H1 (cell line): ENCODE data around the gene ADM2. TPM values are rescaled to one million over a fixed set of nuclear protein-coding genes. Genes with fewer than 3 reads are reported as not detected.

Source experiments
- BCL11A ChIP-seq, 2 experiments: IDR thresholded peaks; one replicate each; pipeline ENCODE4 v1.6.1; 2011; ENCODE audit warnings: low read depth in 2 of 2, low read length in 2 of 2, mild to moderate bottlenecking in 2 of 2
- CHD1 ChIP-seq: IDR thresholded peaks from 2 replicates; pipeline ENCODE4 v1.6.1; 2012; ENCODE audit warnings: low read depth, low read length, improper control_type of control experiment
- CREB1 ChIP-seq: IDR thresholded peaks from 2 replicates; pipeline ENCODE4 v1.6.1; 2012; ENCODE audit warnings: inconsistent platforms
- CTBP2 ChIP-seq: IDR thresholded peaks from 2 replicates; pipeline ENCODE4 v1.7.0; 2011; ENCODE audit warnings: borderline replicate concordance, mild to moderate bottlenecking, moderate library complexity, mixed read lengths, low read length; ENCODE audit not compliant: insufficient read depth, insufficient read length
- EZH2 ChIP-seq: fragments of 200-600 bp; sonication (generic); IDR thresholded peaks from 2 replicates; pipeline ENCODE4 v1.7.1; 2012; ENCODE audit warnings: low read depth, mild to moderate bottlenecking, moderate library complexity, low read length, inconsistent platforms; ENCODE audit not compliant: severe bottlenecking
- GABPA ChIP-seq: IDR thresholded peaks from 2 replicates; pipeline ENCODE4 v1.6.1; 2011; ENCODE audit warnings: mild to moderate bottlenecking, low read length, moderate library complexity, borderline replicate concordance; ENCODE audit not compliant: insufficient read depth
- KDM4A ChIP-seq: IDR thresholded peaks from one replicate; pipeline ENCODE4 v1.7.1; 2012; ENCODE audit warnings: low read depth, mild to moderate bottlenecking, moderate library complexity, low read length, inconsistent platforms; ENCODE audit not compliant: severe bottlenecking
- KDM5A ChIP-seq: fragments of 200-600 bp; IDR thresholded peaks from 2 replicates; pipeline ENCODE4 v1.7.1; 2012; ENCODE audit warnings: mild to moderate bottlenecking, low read length, inconsistent platforms, mixed read lengths
- MAFK ChIP-seq: IDR thresholded peaks from 2 replicates; pipeline ENCODE4 v1.6.1; 2012; ENCODE audit warnings: low read depth, mild to moderate bottlenecking, improper control_type of control experiment, low read length
- NANOG ChIP-seq: IDR thresholded peaks from 2 replicates; pipeline ENCODE4 v1.6.1; 2011; ENCODE audit warnings: low read length, low read depth, mild to moderate bottlenecking, inconsistent platforms; ENCODE audit not compliant: insufficient read depth, poor library complexity, severe bottlenecking
- PHF8 ChIP-seq: fragments of 200-600 bp; sonication (generic); conservative IDR thresholded peaks from 2 replicates; pipeline ENCODE4 v1.7.1; 2012; ENCODE audit warnings: low read depth, mild to moderate bottlenecking, inconsistent platforms, low read length, moderate library complexity
- POLR2A ChIP-seq, 2 experiments: IDR thresholded peaks; 1 replicate in 1 of 2; 2 replicates in 1 of 2; pipeline ENCODE4 v1.6.1; 2011; ENCODE audit warnings: low read depth in 2 of 2, low read length in 2 of 2, mild to moderate bottlenecking in 2 of 2; ENCODE audit errors: control extremely low read depth in 1 of 2
- SIN3A ChIP-seq, 2 experiments: IDR thresholded peaks in 1 of 2; conservative IDR thresholded peaks in 1 of 2; 2 replicates each; pipeline ENCODE4 v1.6.1; 2011 to 2012; ENCODE audit warnings: low read length in 2 of 2, improper control_type of control experiment in 1 of 2, low read depth in 1 of 2, mild to moderate bottlenecking in 1 of 2
- SIX5 ChIP-seq: IDR thresholded peaks from 2 replicates; pipeline ENCODE4 v1.6.1; 2011; ENCODE audit warnings: mild to moderate bottlenecking, low read depth, low read length
- SP2 ChIP-seq: IDR thresholded peaks from 2 replicates; pipeline ENCODE4 v1.6.1; 2012; ENCODE audit warnings: mild to moderate bottlenecking, low read length, inconsistent platforms
- polyA plus RNA-seq, 7 experiments: library from polyadenylated mRNA; depleted of rRNA in 3 of 7; stranded (reverse) in 5 of 7; unstranded in 2 of 7; fragments of >200 nt in 5 of 7; fragments of 200-250 nt in 2 of 7; gene quantifications; 1 replicate in 5 of 7; 2 replicates in 1 of 7; 4 replicates in 1 of 7; pipeline versions ENCODE4 v1.2.1 to v1.2.3, GENCODE V29; 2011 to 2013; ENCODE audit warnings: missing spikeins in 2 of 7, mixed read lengths in 2 of 7
- total RNA-seq: library from RNA; stranded (reverse); fragmentation: NEBNext Ultra II Directional; extraction: Animal tissue kit (Norgen Biotek cat#: 25700); gene quantifications from 2 replicates; pipeline ENCODE4 v1.2.1, GENCODE V29; 2021
- TF ChIP-seq, protein P1 (sequence below): IDR thresholded peaks from 2 replicates; pipeline ENCODE4 v1.6.1; 2012; ENCODE audit warnings: low read length, inconsistent platforms
- TF ChIP-seq, protein P2 (sequence below): IDR thresholded peaks from 2 replicates; pipeline ENCODE4 v1.6.1; 2012; ENCODE audit warnings: inconsistent platforms

Gene ADM2
- total and polyA plus RNA-seq, 2 of the 8 experiments (the other 6 are each of a cell fraction or from before 2014, with no cell fraction given): 3.3 to 7.5 TPM

DNA sequence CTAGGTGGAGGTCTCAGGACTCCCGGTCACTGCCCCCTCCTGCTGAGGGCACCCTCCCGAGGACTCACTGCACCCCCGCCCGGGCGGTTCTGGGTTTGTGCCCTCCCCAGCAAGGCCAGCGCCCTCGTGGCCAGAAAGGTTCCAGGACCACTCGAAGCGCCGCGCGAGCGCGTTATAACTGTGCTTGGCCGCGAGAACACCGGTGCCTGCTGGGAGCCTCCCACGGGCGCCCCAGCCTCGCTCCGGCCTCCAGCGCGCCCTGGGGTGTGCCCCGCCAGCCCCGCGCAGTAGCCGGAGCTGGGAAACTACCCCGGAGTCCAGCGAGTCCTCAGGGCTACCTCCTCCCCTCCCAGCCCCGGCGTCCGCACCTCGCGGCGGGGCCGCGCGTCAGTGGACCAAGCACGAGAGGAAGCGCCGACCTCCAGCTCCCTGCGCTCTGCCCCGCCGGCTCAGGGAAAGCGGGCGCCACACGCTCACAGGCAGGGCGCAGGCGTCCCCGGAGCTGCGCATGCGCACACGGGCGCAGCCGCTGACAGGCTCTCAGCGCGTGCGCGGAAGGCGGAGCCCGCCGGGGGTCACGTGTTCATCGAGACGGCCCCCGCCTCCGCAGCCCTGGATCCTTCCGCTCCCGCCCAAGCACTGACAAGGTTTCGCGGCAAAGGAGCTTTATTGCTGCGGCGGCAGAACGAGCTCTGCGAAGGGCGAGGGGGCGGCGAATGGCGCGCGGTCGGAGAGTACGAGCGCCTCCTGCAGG, 43.9 kb downstream of the ADM2 start, which contains the start of gene SCO2 (continued):
- TF ChIP-seq NANOG (no peak), BCL11A (IDR thresholded peaks at IDR 0.05; ENCODE audit: low read depth in 2 of 2, low read length in 2 of 2) (no peak), SIN3A (conservative IDR thresholded peaks at IDR 0.05 in 1 of 2, IDR thresholded peaks at IDR 0.05 in 1 of 2; ENCODE audit: low read depth in 1 of 2, low read length in 2 of 2) (peak in 1 of 2 experiments; percentile 73; a peak in 2 of 4 replicates), POLR2A (IDR thresholded peaks at IDR 0.05; ENCODE audit: control extremely low read depth in 1 of 2, low read depth in 2 of 2, low read length in 2 of 2) (0 out of 3 replicates have a peak, but pooled peaks of 1 of the 2 experiments have one; percentile 33), KDM4A (peak; percentile 40), PHF8 (peak; percentile 62), MAFK (no peak), CHD1 (no peak), EZH2 (no peak), SP2 (no peak), CREB1 (peak; percentile 36; the same call in 1 of the 2 replicates), KDM5A (no peak), CTBP2 (no peak), GABPA (no peak), SIX5 (no peak)
- TF ChIP-seq, protein P1, sequence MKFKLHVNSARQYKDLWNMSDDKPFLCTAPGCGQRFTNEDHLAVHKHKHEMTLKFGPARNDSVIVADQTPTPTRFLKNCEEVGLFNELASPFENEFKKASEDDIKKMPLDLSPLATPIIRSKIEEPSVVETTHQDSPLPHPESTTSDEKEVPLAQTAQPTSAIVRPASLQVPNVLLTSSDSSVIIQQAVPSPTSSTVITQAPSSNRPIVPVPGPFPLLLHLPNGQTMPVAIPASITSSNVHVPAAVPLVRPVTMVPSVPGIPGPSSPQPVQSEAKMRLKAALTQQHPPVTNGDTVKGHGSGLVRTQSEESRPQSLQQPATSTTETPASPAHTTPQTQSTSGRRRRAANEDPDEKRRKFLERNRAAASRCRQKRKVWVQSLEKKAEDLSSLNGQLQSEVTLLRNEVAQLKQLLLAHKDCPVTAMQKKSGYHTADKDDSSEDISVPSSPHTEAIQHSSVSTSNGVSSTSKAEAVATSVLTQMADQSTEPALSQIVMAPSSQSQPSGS: 0 out of 2 replicates have a peak, but pooled peaks have one; percentile 23
- TF ChIP-seq, protein P2, sequence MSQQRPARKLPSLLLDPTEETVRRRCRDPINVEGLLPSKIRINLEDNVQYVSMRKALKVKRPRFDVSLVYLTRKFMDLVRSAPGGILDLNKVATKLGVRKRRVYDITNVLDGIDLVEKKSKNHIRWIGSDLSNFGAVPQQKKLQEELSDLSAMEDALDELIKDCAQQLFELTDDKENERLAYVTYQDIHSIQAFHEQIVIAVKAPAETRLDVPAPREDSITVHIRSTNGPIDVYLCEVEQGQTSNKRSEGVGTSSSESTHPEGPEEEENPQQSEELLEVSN: peak; percentile 87
